Measurements from ENCODE around the gene TRIOBP. TPM values are rescaled to one million over a fixed set of nuclear protein-coding genes. Genes with fewer than 3 reads are reported as not detected.

The TRIOBP gene
- total RNA-seq, 2 donors from 2014 or later, result 29.9 to 35.1 TPM

- ATAC-seq (no peak), DNase-seq (ENCODE audit: low spot score) (no peak)
- Mint-ChIP-seq H3K27me3 (peaks cover 27 to 32% of the 10 kb centered on the region in 2 donors), H3K9me3 (peaks cover 3% of the 10 kb centered on the region), H3K36me3 (peaks cover 4% of the 10 kb centered on the region), H3K4me3 (peak overlapping the region; percentile 45), H3K27ac (no peak overlapping the region), H3K4me1 (ENCODE audit: low read depth in 2 of 2) (peaks cover 21 to 38% of the 10 kb centered on the region in 2 donors)
Observed at GRCh38 chr22:37804352-37804880, 107.6 kb downstream of the TRIOBP start.

GRCh38 chr22:37804881-37805809 lies 108.3 kb downstream of the TRIOBP start:
- Mint-ChIP-seq H3K36me3 (peaks cover 4% of the 10 kb centered on the region), H3K27me3 (peaks cover 30 to 39% of the 10 kb centered on the region in 2 donors), H3K4me3 (peak overlapping the region; percentile 57), H3K27ac (peak overlapping the region in 1 of 2 donors; percentile 48), H3K9me3 (peaks cover 3% of the 10 kb centered on the region), H3K4me1 (ENCODE audit: low read depth in 2 of 2) (peaks cover 21 to 38% of the 10 kb centered on the region in 2 donors)
- DNase-seq (ENCODE audit: low spot score) (peak; percentile 80), ATAC-seq (peak; percentile 38 to 60)

- Mint-ChIP-seq H3K4me1 (ENCODE audit: low read depth in 2 of 2) (peaks cover 21 to 38% of the 10 kb centered on the region in 2 donors), H3K9me3 (peaks cover 3% of the 10 kb centered on the region), H3K36me3 (peaks cover 4% of the 10 kb centered on the region), H3K4me3 (peak overlapping the region; percentile 57), H3K27ac (no peak overlapping the region), H3K27me3 (peaks cover 27 to 39% of the 10 kb centered on the region in 2 donors)
- no peak for ATAC-seq
- no peak for DNase-seq (ENCODE audit: low spot score)
Observed at GRCh38 chr22:37805810-37806277, 109.0 kb downstream of the TRIOBP start.

GRCh38 chr22:37806409-37807333 lies 109.8 kb downstream of the TRIOBP start:
- H3K4me3 Mint-ChIP-seq, result peak overlapping the region; percentile 85
- ATAC-seq (no peak), DNase-seq (ENCODE audit: low spot score) (no peak)
- peaks cover 21 to 38% of the 10 kb centered on the region in 2 donors for H3K4me1 Mint-ChIP-seq (ENCODE audit: low read depth in 2 of 2)
- peaks cover 3% of the 10 kb centered on the region for H3K9me3 Mint-ChIP-seq
- H3K27me3 Mint-ChIP-seq, result peaks cover 25 to 39% of the 10 kb centered on the region in 2 donors
- H3K36me3 Mint-ChIP-seq, result peaks cover 4% of the 10 kb centered on the region
- H3K27ac Mint-ChIP-seq, result no peak overlapping the region

GRCh38 chr22:37807410-37808293 lies 110.8 kb downstream of the TRIOBP start, which contains the start of gene GCAT:
Gene GCAT (plus strand): TSS chr22:37807934. CDS start chr22:37807968, 34 bp downstream.
- H3K36me3 Mint-ChIP-seq, result peaks cover 4% of the 10 kb centered on the region
- ATAC-seq (peak; percentile 98 to 99), DNase-seq (ENCODE audit: low spot score) (peak; percentile 92)
- peak within 1 kb of the TSS; percentile 85 for H3K4me3 Mint-ChIP-seq
- no peak within 1 kb of the TSS for H3K27ac Mint-ChIP-seq
- peaks cover 25 to 38% of the 10 kb centered on the region in 2 donors for H3K27me3 Mint-ChIP-seq
- peaks cover 21 to 38% of the 10 kb centered on the region in 2 donors for H3K4me1 Mint-ChIP-seq (ENCODE audit: low read depth in 2 of 2)
- H3K9me3 Mint-ChIP-seq, result peaks cover 3% of the 10 kb centered on the region

GRCh38 chr22:37808294-37808657 lies 111.4 kb downstream of the TRIOBP start:
- Mint-ChIP-seq H3K4me1 (ENCODE audit: low read depth in 2 of 2) (peaks cover 14 to 32% of the 10 kb centered on the region in 2 donors), H3K4me3 (peak overlapping the region; percentile 85), H3K27ac (no peak overlapping the region), H3K9me3 (peaks cover 3% of the 10 kb centered on the region), H3K36me3 (peaks cover 4% of the 10 kb centered on the region), H3K27me3 (peaks cover 19 to 32% of the 10 kb centered on the region in 2 donors)
- no peak for ATAC-seq
- DNase-seq (ENCODE audit: low spot score), result no peak

- Mint-ChIP-seq H3K27ac (no peak overlapping the region), H3K4me3 (no peak overlapping the region), H3K4me1 (ENCODE audit: low read depth in 2 of 2) (peaks cover 13 to 27% of the 10 kb centered on the region in 2 donors), H3K36me3 (peaks cover 4% of the 10 kb centered on the region), H3K9me3 (peaks cover 3% of the 10 kb centered on the region), H3K27me3 (peaks cover 13 to 22% of the 10 kb centered on the region in 2 donors)
- ATAC-seq, result no peak
- DNase-seq (ENCODE audit: low spot score), result no peak
Observed at GRCh38 chr22:37809672-37810333, 113.0 kb downstream of the TRIOBP start.

- ATAC-seq (no peak), DNase-seq (ENCODE audit: low spot score) (no peak)
- Mint-ChIP-seq H3K36me3 (no peaks in the 10 kb centered on the region), H3K9me3 (no peaks in the 10 kb centered on the region), H3K27me3 (peaks cover 3 to 6% of the 10 kb centered on the region in 2 donors), H3K4me3 (no peak overlapping the region), H3K27ac (no peak overlapping the region), H3K4me1 (ENCODE audit: low read depth in 2 of 2) (peaks cover 3 to 10% of the 10 kb centered on the region in 2 donors)
Observed at GRCh38 chr22:37811867-37812266, 115.0 kb downstream of the TRIOBP start.

- no peak for DNase-seq (ENCODE audit: low spot score)
- peaks cover 7 to 10% of the 10 kb centered on the region in 2 donors for H3K4me1 Mint-ChIP-seq (ENCODE audit: low read depth in 2 of 2)
- no peak overlapping the region for H3K27ac Mint-ChIP-seq
- no peaks in the 10 kb centered on the region for H3K36me3 Mint-ChIP-seq
- H3K4me3 Mint-ChIP-seq, result no peak overlapping the region
- peaks cover 6% of the 10 kb centered on the region in 2 donors for H3K27me3 Mint-ChIP-seq
- no peaks in the 10 kb centered on the region for H3K9me3 Mint-ChIP-seq
- ATAC-seq, result no peak
Observed at GRCh38 chr22:37812869-37813678, 116.2 kb downstream of the TRIOBP start.

GRCh38 chr22:37815593-37815992 lies 118.7 kb downstream of the TRIOBP start:
- no peak for ATAC-seq
- no peak for DNase-seq (ENCODE audit: low spot score)

GRCh38 chr22:37816543-37817180 lies 119.8 kb downstream of the TRIOBP start:
- DNase-seq (ENCODE audit: low spot score) (no peak), ATAC-seq (no peak)
- Mint-ChIP-seq H3K27me3 (peaks cover 8 to 11% of the 10 kb centered on the region in 2 donors), H3K4me1 (ENCODE audit: low read depth in 2 of 2) (peaks cover 0 to 10% of the 10 kb centered on the region in 2 donors), H3K27ac (no peak overlapping the region), H3K4me3 (no peak overlapping the region), H3K9me3 (no peaks in the 10 kb centered on the region), H3K36me3 (no peaks in the 10 kb centered on the region)

More at GRCh38 chr22:37815593-37815992, 118.7 kb downstream of the TRIOBP start:
- Mint-ChIP-seq H3K27ac (no peak overlapping the region), H3K4me1 (ENCODE audit: low read depth in 2 of 2) (peaks cover 0 to 10% of the 10 kb centered on the region in 2 donors), H3K27me3 (peaks cover 5 to 10% of the 10 kb centered on the region in 2 donors), H3K36me3 (no peaks in the 10 kb centered on the region), H3K4me3 (no peak overlapping the region), H3K9me3 (no peaks in the 10 kb centered on the region)
